GM21526 (cell line): ENCODE results near the gene VPS13C.

ENCODE experiments used
- ATAC-seq: cut with Tn5 transposase; IDR thresholded peaks from one replicate; pipeline ENCODE4 v1.9.1; 2021; ENCODE audit warnings: moderate library complexity; ENCODE audit not compliant: unreplicated experiment, low FRiP score

VPS13C gene

GRCh38 chr15:61829514-61829889, 230.7 kb downstream of the VPS13C start:
- no peak for ATAC-seq

DNA sequence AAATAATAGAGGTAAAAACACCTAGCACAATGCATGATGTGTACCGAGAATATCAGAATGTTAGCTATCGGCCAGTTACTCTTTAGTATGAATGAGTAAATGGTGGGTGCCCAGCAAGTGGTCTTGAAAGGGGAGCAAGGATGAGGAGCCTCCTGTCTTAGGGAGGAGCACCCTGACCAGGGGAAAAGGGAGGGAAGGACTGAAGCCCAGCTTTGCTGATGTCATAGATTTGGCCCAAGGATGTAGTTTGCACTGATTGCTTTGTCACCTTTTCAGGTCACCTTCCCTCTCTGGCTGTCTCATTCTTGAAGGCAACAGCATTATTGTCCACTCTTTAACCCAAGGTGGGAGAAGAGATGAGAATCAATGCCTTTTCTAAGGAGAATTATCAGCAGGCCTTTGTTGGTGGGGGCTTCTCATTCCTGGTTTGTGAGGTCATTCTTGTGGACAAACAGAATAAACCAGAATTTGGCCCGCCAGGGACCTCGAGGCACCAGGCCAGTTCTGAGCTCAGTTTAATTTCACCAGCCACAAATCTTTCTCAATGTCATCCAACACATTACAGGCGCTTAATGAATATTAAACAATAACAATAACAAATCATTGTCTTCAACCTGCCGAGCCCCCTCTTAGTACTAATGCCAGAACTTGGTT, 231.3 kb downstream of the VPS13C start:
- ATAC-seq: no peak

GRCh38 chr15:61828008-61828407, 232.2 kb downstream of the VPS13C start:
- ATAC-seq: no peak

- no peak for ATAC-seq
Measured at GRCh38 chr15:61827131-61827530, 233.1 kb downstream of the VPS13C start.

DNA sequence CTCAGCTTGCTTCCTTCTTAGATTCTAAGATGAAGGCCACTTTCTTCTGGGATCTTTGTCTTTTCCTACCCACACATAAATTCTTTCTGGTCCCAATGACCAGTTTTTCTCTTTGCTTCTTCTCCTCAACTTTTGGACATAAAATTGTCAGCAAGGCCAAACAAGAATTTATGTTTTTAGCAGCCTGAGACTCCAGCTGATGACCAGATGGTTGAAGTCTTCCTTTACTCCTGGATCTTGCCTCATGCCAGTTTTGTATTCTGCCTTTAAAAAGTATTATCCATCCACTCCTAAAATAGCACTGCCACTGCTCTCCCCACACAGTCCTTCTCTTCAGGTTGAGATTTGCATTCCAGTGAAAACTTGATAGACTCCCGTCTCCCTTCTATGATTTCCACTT, 236.0 kb downstream of the VPS13C start:
- ATAC-seq: no peak

DNA sequence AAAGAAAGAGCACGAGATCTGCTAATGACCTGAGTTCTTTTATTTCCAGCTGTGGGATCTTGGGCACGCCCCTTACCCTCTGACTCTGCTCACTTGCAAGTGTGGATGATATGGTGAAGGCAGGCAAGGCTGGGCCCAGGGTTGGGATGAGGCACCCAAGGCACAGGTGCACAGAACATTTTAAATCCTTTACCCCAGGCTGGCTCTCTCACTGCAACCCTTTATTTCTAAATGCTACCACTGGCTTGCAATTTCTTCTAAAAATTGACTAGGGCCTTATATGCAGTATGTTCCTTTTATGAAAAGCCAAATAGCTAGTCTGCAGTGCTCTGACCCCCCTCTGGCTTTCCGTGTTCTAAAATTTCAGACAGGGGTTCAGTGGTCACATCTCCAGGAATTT, 237.7 kb downstream of the VPS13C start:
- ATAC-seq: no peak

- no peak for ATAC-seq
Measured at GRCh38 chr15:61820951-61821350, 239.3 kb downstream of the VPS13C start.

GRCh38 chr15:61820212-61820611, 240.0 kb downstream of the VPS13C start:
- no peak for ATAC-seq

DNA sequence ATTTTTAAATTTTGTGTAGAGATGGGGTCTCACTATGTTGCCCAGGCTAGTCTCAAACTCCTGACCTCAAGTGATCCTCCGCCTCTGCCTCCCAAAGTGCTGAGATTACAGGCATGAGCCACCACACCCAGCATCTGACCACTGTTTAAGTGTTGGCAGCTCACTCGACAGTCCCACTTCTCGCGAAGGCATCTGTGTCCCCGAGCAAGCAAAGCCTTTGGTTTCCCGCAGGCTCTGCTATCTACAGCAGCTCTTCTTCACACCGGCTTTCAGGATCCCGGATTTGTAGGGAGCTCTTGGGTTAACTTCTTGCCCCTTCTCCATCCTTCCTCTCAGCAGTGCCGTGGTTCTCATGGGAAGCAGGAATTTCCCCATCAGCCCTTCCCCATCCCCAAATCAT, 240.9 kb downstream of the VPS13C start:
- no peak for ATAC-seq

GRCh38 chr15:61818801-61819200, 241.4 kb downstream of the VPS13C start:
- no peak for ATAC-seq

GRCh38 chr15:61816856-61817255, 243.4 kb downstream of the VPS13C start:
- ATAC-seq: no peak

DNA sequence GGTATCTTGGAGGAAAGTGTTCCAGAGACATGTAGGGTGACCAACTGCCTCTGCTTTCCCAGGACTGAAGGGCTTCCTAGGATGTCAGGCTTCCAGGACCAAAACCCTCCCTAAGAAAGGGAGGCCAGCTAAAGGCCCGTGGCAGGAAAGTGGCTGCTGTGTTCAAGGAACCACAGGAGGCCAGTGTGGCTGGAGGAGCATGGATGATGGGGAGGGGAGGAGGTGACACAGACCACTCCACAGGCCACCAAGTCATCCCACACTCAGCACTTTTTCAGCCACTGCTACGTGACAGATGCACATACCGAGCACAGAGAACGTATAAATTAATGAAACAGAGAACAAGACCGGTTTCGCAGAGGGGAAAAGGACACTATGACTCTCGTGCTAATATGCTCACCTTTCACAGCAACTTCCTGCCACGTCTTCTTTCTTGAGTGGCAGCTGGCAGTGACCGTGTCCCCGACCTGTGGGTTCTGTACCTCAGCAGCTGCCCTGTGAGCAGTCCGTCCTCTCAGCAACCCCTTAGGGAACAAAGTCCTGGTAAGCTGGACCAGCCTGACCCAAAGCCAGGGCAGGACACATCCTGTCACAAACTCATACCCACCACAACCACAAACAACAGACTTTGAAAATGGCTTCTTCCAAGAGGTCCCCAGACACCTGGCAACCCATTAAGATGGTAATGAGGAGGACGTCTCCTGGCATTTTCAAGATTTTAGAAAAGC, 244.7 kb downstream of the VPS13C start:
- ATAC-seq: no peak

- no peak for ATAC-seq
Measured at GRCh38 chr15:61812476-61812875, 247.8 kb downstream of the VPS13C start.

DNA sequence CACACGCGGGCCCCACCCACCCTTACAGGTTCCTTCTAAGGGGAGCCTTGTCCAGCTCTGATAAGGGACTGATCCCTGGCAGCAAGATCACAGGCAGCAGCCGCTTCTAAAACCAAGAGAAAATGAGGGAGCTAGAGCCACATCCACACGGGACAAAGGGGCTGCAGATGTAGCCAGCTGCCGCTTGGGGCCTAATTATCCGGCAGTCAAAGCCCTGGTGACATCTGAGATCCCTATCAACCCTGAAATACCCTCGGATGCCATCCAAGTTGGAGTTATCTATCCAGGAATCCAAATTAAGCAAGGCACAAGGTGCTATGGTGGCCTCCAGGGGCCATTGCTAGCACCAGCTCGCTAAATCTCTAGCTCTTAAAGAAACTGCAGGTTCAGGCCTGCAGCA, 248.3 kb downstream of the VPS13C start:
- no peak for ATAC-seq

DNA sequence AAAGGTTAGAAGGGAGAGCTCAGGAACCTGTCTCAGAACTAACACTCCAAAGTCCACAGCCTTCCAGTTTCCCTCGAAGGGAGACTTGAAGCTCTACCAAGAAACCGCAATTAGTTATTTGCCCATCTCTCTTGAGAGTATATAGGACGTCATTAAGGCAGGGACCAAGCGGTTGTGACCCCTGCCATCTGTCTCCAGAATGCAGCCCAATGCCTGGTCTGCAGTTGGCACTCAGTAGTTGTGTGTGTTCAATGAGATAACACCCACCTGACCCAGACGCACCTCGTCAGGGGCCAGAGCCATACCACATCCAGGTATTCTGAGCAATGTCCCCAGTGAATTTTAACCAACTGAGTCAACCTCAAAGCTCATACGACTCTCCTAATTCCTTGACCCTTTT, 251.0 kb downstream of the VPS13C start:
- ATAC-seq: no peak

- ATAC-seq: no peak
Measured at GRCh38 chr15:61807281-61807929, 252.8 kb downstream of the VPS13C start.
